Breast epithelium (tissue), 4 donors: Measurements from ENCODE around the gene MAPK1. TPM values are rescaled to one million over a fixed set of nuclear protein-coding genes. Genes with fewer than 3 reads are reported as not detected.
"Not testable (repeated sequence)": the region's sequence is repeated elsewhere in the genome, so short reads cannot be mapped to it uniquely, and the experiment has no call there.

Experiments
- DNase-seq, 2 donors: peaks; one replicate each; pipeline ENCODE4 v3.0.0-alpha.2; 2019; ENCODE audit warnings: low spot score in 2 of 2
- H3K27ac ChIP-seq, 2 donors: fragments of 200-600 bp; sonication (generic) in 1 of 2; one replicate each; pipeline ENCODE4 v1.5.1; 2016 to 2019; ENCODE audit warnings: mild to moderate bottlenecking in 1 of 2
- H3K27me3 ChIP-seq, 2 donors: fragments of 200-600 bp; sonication (generic) in 1 of 2; one replicate each; pipeline versions ENCODE4 v1.5.1 to v1.6.0; 2017 to 2019; ENCODE audit warnings: control low read depth in 1 of 2, mild to moderate bottlenecking in 1 of 2
- H3K36me3 ChIP-seq: fragments of 200-600 bp; one replicate; pipeline ENCODE4 v1.5.1; 2019
- H3K4me1 ChIP-seq, 2 donors: fragments of 200-600 bp; sonication (generic); one replicate each; pipeline ENCODE4 v1.5.1; 2016 to 2019; ENCODE audit warnings: control low read depth in 1 of 2
- H3K4me3 ChIP-seq, 3 donors: fragments of 200-600 bp; sonication (generic); 1 replicate in 2 of 3; 2 replicates in 1 of 3; pipeline ENCODE4 v1.5.1; 2016 to 2019; ENCODE audit warnings: mild to moderate bottlenecking in 3 of 3, moderate library complexity in 2 of 3
- H3K9me3 ChIP-seq, 2 donors: fragments of 200-600 bp; sonication (generic) in 1 of 2; one replicate each; pipeline ENCODE4 v1.5.1; 2016 to 2019; ENCODE audit warnings: control low read depth in 1 of 2
- CTCF ChIP-seq, 3 donors: fragments of 450-650 bp; IDR thresholded peaks; one replicate each; pipeline ENCODE4 v1.5.1; 2016 to 2017; ENCODE audit warnings: antibody characterized with exemption in 3 of 3, mild to moderate bottlenecking in 3 of 3, moderate library complexity in 3 of 3
- POLR2A ChIP-seq: fragments of 450-650 bp; IDR thresholded peaks from one replicate; pipeline ENCODE4 v1.6.1; 2016; ENCODE audit warnings: antibody characterized with exemption, mild to moderate bottlenecking, moderate library complexity
- POLR2AphosphoS5 ChIP-seq, 3 donors: sonication (generic); formaldehyde crosslinking; IDR thresholded peaks; one replicate each; pipeline ENCODE4 v1.6.1; 2017; ENCODE audit warnings: antibody characterized with exemption in 3 of 3
- intact Hi-C: fragments of 100-400 bp; cut with DNase I; formaldehyde crosslinking; loops from one replicate; pipeline ENCODE4 v1.15.1; 2023; ENCODE audit warnings: low total_unique reads
- total RNA-seq, 3 donors: library from RNA; depleted of rRNA; stranded (reverse); fragments of >200 nt; gene quantifications; one replicate each; pipeline ENCODE4 v1.1.0, GENCODE V29; 2016

The MAPK1 gene
- total RNA-seq, 3 donors from 2014 or later, result 43.3 to 49.9 (median 44.0) TPM

DNA sequence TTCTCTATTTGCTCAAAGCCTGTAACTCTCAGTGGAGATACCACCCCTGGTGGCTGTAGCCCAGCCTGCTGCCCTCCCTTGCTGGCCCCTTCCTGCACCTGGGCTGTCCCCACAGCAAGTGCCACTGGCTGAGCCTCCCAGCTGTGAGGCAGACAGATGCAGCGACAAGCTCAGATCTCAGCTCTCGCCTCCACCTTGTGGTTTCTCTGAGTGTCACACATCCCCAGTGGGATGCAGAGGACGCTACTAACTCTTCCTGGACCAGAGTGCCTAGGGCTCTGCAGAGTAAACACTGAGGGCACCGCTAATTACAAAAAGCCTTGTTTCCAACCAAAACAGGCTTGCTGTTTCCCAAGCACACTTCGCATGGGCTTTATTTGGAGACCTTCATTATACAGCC lies 140.8 kb downstream of the MAPK1 start:
- no peak overlapping the region for H3K4me3 ChIP-seq
- no peaks in the 10 kb centered on the region for H3K4me1 ChIP-seq
- no peaks in the 10 kb centered on the region for H3K27me3 ChIP-seq
- intact Hi-C loops, result no loop called here
- no peak for DNase-seq
- H3K27ac ChIP-seq, result no peak overlapping the region
- TF ChIP-seq POLR2A (no peak), POLR2AphosphoS5 (IDR thresholded peaks at IDR 0.05) (no peak), CTCF (IDR thresholded peaks at IDR 0.05) (no peak)
- no peaks in the 10 kb centered on the region for H3K9me3 ChIP-seq
- no peaks in the 10 kb centered on the region for H3K36me3 ChIP-seq

DNA sequence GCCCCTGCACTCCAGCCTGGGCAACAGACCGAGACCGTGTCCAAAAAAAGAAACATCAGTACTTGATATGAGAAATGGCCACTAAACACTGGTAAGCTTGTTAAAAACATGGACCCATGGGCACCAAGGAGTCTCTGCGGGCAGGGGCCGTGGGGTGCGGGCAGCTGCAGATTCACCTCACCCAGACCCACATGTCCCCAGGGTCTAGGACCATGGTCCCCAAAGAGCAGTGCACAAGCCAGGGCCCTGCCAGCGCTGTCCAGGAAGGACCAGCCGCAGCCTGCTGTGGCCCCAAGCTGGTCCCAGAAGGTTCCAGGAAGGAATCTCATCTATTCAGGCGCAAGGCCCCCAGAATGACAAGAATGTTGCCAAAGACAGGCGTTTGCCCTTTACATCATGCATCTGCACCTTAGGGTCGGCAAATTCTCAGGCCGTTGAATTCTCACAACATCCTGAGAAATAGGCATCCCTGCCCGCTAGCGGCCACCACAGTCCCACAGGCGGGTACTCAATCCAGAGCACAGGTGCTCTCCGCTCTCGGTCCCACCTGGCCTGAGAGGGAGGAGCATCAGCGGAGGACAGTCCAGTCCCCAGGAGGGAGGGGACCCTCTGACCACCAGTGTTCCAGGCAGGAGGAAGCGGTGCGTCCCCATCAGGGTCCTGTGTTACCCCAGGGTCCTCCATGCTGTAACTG lies 141.3 kb downstream of the MAPK1 start:
- no peak overlapping the region for H3K4me3 ChIP-seq
- DNase-seq, result no peak
- H3K27ac ChIP-seq, result no peak overlapping the region
- intact Hi-C loops, result no loop called here
- TF ChIP-seq POLR2A, result no peak
- TF ChIP-seq CTCF (IDR thresholded peaks at IDR 0.05), result no peak
- no peak for TF ChIP-seq POLR2AphosphoS5 (IDR thresholded peaks at IDR 0.05)
- H3K4me1 ChIP-seq, result no peaks in the 10 kb centered on the region
- H3K9me3 ChIP-seq, result no peaks in the 10 kb centered on the region
- no peaks in the 10 kb centered on the region for H3K36me3 ChIP-seq
- H3K27me3 ChIP-seq, result no peaks in the 10 kb centered on the region

- H3K9me3 ChIP-seq, H3K27me3 ChIP-seq, H3K36me3 ChIP-seq, H3K27ac ChIP-seq, DNase-seq, H3K4me1 ChIP-seq, intact Hi-C loops, H3K4me3 ChIP-seq: not testable (repeated sequence)
Measured at GRCh38 chr22:21724496-21724895, 142.9 kb downstream of the MAPK1 start.

DNA sequence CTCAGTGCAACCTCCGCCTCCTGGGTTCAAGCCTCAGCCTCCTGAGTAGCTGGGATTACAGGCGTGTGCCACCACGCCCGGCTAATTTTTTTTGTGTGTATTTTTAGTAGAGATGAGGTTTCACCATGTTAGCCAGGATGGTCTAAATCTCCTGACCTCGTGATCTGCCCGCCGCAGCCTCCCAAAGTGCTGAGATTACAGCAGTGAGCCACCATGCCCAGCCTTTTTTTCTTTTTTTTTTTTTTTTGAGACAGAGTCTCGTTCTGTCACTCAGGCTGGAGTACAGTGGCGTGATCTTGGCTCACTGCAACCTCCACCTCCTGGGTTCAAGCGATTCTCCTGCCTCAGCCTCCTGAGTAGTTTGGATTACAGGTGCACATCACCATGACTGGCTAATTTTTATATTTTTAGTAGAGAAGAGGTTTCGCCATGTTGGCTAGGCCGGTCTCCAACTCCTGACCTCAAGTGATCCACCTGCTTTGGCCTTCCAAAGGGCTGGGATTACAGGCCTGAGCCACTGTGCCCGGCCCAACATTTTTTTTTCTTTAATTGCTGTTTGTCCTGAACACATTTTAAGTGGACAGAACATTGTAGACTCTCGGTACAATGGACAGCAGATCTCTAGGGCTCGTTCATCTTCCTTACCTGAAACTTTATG lies 146.1 kb downstream of the MAPK1 start:
- H3K4me3 ChIP-seq, H3K4me1 ChIP-seq, H3K9me3 ChIP-seq, H3K27ac ChIP-seq, DNase-seq, intact Hi-C loops, H3K36me3 ChIP-seq, H3K27me3 ChIP-seq: not testable (repeated sequence)

- H3K36me3 ChIP-seq, H3K4me3 ChIP-seq, H3K9me3 ChIP-seq, H3K27ac ChIP-seq, H3K4me1 ChIP-seq, DNase-seq, H3K27me3 ChIP-seq, intact Hi-C loops: not testable (repeated sequence)
Measured at GRCh38 chr22:21720191-21720859, 147.1 kb downstream of the MAPK1 start.

- no peaks in the 10 kb centered on the region for H3K4me1 ChIP-seq
- TF ChIP-seq POLR2AphosphoS5 (IDR thresholded peaks at IDR 0.05), result no peak
- TF ChIP-seq POLR2A, result no peak
- TF ChIP-seq CTCF (IDR thresholded peaks at IDR 0.05), result no peak
Measured at GRCh38 chr22:21719024-21719423, 148.4 kb downstream of the MAPK1 start.

More at GRCh38 chr22:21719024-21719423, 148.4 kb downstream of the MAPK1 start:
- H3K9me3 ChIP-seq, result no peaks in the 10 kb centered on the region
- intact Hi-C loops, result no loop called here
- no peak overlapping the region for H3K27ac ChIP-seq
- DNase-seq, result no peak
- no peaks in the 10 kb centered on the region for H3K36me3 ChIP-seq
- H3K4me3 ChIP-seq, result no peak overlapping the region
- H3K27me3 ChIP-seq, result no peaks in the 10 kb centered on the region
